Measurements from ENCODE around the gene CHL1.

DNA sequence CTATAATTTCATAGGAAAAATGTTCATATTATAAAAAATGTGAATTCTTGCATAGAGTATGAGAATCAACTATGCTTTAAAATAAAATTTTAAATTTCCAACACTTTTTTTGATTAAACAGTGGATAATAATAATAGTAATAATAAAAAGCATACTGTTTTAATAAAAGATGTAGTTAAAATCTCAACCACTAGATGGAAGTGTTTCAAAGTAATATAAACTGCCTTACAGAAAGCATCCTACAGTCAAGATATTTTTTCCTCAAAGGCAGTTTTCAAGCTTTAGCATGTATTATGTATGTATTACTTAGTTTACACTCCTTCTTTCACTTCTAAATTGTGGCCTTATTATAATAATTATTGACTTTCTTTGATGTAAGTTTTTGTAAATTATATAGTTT, 217.5 kb downstream of the CHL1 start:
- TF ChIP-seq POLR2A (IDR thresholded peaks at IDR 0.05; ENCODE audit: low read depth, low read length): no peak
- TF ChIP-seq POLR2AphosphoS5 (IDR thresholded peaks at IDR 0.05; ENCODE audit: low read depth, low read length): no peak
- no peak for TF ChIP-seq TAF1 (IDR thresholded peaks at IDR 0.05; ENCODE audit: low read depth, low read length)

Data from GM12891 (cell line).